Activated effector memory CD4-positive, alpha-beta T cell treated with Interleukin-2 at 50 U/mL for 16 hours (primary cell): ENCODE measurements around the gene FAM110D.

Experiments
- DNase-seq: peaks from one replicate; pipeline ENCODE4 v3.0.0-alpha.2; 2020

Gene FAM110D

GRCh38 chr1:26164036-26164860 lies 5.4 kb downstream of the FAM110D start:
- DNase-seq: peak; percentile 36

DNA sequence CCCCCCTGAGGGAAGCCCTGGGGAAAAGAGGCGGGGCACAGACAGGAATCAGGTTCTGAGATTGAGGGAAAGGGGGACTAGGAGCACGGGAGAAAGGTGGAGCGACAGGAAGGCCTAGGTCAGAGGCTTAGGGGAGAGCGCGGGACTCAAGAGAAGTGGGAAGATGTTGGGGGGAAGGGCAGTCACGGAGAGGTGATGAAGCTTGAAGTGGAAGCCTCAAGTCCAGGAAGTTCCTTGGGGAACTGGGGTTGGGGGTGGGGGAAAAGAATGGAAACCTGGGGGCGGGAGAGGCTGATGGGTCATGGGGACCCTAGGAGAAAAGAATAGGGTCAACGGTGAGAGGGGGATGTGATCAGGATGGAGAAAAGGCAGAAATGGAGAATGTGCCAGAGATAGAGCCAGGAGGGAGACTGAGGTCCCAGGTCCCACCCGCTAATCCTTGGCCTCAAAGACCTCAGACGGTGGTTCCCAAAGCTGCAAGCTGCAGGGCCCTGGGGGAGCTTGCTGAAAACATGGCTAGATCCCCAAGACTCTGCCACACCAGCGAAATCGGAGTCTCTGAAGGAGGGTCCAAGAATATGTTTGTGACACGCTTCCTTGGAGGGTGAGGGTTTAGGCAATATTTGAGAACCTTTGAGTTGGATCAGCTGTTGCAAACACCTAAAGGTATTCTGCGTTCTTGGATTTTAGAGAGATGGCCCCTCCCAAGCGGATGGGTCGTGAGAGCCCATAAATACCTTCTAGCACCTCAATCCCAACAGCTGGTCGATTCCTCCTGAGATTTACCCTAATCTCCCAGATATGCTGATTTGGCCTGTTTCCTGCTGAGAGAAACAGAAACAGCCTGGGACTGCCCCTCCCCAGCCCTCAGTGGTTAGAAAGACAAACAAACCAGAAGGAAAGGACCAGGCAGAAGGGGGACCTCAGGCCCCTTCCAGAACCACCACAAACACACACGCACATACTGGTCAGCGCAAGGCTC lies 6.3 kb downstream of the FAM110D start:
- DNase-seq: no peak

DNA sequence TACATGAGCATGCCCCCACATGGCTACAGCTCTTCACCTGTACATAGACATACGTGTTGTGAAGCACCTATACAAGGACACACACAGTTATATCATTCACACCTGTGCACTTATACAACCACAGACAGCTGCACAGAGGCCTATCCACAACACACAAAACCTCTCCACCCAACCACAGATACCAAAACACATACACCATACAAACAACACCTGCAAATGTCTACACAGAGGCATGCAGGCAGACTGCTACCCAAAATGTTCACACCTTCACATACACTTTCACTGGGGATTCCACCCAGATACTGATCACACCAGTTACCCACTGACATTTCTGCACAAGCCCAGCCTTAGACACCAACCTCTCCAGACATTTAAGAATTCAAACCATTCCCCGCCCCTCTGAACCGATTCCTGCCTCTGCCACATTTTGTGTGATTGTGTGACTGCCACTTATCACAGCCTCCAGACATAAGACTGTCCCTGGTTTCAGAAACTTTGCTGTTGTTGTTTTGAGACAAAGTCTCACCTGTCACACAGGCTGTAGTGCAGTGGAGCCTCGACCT lies 7.9 kb downstream of the FAM110D start:
- no peak for DNase-seq

GRCh38 chr1:26168410-26169197 lies 9.7 kb downstream of the FAM110D start, which contains the start of gene C1orf232:
Gene C1orf232, minus strand, starts transcription at chr1:26168963. Its CDS starts 464 bp downstream, at chr1:26168499.
- no peak for DNase-seq

DNA sequence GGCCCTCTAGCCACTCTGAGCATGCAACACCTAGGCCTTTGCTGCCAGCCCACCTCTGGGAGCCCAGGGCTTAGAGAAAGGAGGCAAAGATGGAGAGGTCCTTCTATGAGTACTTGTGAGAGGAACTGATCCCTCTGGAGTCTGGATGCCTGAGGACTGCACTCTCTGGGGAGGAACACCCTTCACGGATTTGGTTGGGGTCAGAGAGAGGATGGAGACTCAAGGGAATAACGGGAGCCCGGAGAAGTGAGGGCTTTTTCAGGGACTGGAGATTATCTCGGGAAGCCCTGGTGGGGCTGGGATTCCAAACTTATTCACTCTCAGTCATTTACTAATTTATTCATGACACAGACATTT lies 10.3 kb downstream of the FAM110D start:
- no peak for DNase-seq

DNA sequence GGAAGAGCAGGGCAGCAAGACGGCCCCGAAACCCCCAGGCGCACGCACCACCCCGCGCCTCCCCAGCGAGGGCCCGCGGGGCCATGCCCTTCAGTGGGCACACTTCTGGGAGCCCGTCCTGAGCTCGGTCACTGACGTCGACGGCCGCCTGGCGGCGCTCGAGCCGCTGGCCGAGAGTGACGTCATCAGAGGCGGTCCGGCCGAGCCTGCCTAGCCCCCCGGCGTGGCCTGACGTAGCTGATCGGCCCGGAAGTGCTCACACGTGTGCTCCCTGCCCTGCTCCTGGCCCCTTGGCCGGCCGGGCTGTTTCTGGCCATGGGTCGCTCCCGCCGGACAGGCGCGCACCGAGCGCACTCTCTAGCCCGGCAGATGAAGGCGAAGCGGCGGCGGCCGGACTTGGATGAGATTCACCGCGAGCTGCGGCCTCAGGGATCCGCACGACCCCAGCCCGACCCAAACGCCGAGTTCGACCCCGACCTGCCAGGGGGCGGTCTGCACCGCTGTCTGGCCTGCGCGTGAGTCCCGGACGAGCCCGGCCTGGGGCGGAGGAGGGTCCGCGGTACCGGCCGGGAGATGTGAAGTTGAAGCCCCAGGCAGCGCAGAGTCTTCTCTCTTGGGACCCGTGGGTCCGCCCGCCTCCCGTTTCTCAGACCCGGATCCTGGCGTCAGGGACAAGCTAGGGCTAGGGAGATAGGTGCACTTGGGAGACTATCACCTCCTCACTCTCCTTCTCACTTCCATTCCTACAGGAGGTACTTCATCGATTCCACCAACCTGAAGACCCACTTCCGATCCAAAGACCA lies 11.0 kb downstream of the FAM110D start, which contains the start of gene ZNF593:
TSS of gene ZNF593 (plus strand) at position 240 of the 803 bp plus-strand sequence. CDS start at position 316, 76 bp downstream.
- peak; percentile 78 for DNase-seq

DNA sequence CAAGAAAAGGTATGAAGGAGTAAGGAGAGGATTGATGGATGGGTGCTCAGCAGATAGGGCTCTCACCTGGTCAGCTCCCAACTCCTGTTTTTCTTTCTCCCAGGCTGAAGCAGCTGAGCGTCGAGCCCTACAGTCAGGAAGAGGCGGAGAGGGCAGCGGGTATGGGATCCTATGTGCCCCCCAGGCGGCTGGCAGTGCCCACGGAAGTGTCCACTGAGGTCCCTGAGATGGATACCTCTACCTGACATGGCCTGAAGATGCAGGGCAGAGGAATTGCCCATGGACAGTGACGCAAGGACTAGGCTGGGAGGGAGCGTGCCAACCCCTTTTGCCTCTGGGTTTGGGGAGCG lies 11.6 kb downstream of the FAM110D start:
- no peak for DNase-seq

- no peak for DNase-seq
Observed at GRCh38 chr1:26171084-26172072, 12.5 kb downstream of the FAM110D start, which contains the start of gene ZNF593OS. Gene ZNF593OS, minus strand, starts transcription at chr1:26171832. Its CDS starts 171 bp downstream, at chr1:26171661.

DNA sequence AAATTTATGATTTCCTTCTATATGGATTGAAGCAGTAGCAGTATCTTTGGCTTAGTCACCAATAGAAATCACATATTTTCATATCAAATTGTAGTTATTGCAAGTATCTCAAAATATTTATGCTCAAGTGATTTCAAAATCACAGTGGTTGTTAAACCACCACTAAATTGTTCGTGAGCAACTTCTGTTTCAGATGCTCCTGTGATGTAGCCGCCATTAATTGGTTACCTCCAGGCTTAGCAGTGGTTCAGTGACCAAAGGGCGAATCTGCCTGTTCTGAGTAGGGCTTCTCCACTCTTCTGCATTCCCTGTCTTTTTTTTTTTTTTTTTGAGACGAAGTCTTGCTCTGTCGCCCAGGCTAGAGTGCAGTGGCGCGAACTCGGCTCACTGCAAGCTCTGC lies 16.5 kb downstream of the FAM110D start:
- no peak for DNase-seq

GRCh38 chr1:26177182-26177684 lies 18.4 kb downstream of the FAM110D start, which contains the start of gene CNKSR1:
Gene CNKSR1, plus strand, starts transcription at chr1:26177491. Its CDS starts 57 bp downstream, at chr1:26177548.
- no peak for DNase-seq

DNA sequence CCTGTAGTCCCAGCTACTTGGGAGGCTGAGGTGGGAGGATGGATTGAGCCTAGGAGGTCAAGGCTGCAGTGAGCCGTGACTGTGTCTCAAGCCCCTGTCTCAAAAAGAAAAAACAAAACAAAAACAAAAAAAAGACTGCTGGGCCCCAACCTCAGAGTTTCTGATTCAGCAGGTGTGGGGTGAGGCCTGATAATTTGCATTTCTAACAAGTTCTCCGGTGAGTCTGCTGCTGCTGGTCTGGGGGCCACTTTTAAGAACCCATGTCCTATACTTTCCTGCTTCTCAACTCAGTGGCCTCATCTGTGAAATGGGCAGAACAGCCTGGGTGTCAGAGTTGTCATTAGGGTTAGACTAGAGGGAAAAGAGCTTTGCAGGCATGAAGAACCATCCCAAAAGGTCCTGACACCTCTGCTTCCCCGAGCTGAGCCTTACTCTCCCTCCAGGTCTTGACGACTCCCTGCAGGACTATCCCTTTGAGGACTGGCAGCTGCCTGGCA lies 21.2 kb downstream of the FAM110D start:
- no peak for DNase-seq

GRCh38 chr1:26181586-26182382 lies 22.9 kb downstream of the FAM110D start:
- DNase-seq: no peak

GRCh38 chr1:26182383-26182696 lies 23.5 kb downstream of the FAM110D start:
- DNase-seq: no peak

DNA sequence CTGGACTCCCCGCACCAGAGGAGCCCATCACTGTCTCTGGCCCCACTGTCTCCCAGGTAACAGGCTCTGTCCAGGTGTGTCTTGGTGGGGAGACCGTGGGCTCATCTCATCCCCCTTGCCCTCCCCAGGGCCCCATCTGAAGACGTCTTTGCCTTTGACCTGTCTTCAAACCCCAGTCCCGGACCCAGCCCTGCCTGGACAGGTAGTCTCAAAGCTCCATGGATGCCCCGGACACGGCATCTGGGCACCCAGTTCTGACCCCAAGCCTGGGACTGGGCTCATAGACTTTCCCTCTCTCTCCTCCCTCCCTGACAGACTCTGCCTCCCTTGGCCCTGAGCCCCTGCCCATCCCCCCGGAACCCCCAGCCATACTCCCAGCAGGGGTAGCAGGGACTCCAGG lies 25.2 kb downstream of the FAM110D start:
- DNase-seq: no peak

GRCh38 chr1:26184883-26185282 lies 26.0 kb downstream of the FAM110D start:
- no peak for DNase-seq

DNA sequence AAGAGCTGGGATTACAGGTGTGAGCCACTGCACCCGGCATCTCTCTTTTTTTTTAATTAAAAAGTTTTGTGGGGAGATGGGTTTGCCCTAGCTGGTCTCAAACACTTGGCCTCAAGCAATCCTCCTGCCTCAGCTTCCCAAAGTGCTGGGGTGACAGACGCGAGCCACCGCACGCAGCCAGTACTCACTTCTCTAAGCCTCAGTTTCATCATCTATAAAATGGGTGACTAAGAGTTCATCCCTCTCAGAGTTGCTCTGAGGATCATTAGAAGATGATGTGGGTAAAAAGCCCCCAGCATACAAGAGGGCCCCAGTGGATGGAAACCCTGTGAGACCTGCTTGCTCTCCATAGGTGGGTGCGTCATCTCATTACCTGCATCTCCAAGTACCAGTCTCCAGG lies 29.0 kb downstream of the FAM110D start:
- no peak for DNase-seq

DNA sequence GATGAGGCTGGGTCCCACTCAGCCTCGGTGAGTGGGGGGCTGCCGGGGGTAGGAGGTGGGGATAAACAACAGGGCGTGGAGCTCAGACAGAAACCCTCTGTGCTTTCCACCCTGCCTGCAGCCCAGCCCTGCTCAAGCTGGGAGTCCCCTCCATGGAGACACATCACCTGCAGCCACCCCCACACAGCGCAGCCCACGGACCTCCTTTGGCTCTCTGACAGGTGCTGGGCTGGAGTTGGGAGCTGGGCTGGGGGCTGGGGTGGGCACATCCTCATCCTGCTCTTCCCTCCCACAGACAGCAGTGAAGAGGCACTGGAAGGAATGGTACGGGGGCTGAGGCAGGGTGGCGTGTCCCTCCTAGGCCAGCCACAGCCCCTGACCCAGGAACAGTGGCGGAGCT lies 29.6 kb downstream of the FAM110D start:
- DNase-seq: no peak

DNA sequence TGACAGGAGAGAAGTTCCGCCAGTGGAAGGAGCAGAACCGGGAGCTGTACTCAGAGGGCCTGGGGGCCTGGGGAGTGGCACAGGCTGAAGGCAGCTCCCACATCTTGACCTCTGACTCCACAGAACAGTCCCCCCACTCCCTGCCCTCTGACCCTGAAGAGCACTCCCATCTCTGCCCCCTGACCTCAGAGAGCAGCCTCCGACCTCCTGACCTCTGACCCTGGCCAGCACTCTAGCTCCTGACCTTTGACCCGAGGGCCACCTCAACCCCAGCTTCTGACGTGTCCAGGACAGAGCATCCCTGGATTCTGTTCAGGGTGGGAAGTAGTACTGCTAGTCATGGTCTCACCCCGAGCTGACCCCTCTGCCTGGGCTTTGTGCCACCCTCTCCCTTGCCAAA lies 30.5 kb downstream of the FAM110D start:
- no peak for DNase-seq

GRCh38 chr1:26189751-26190275 lies 30.9 kb downstream of the FAM110D start:
- DNase-seq: no peak
